Stimulated activated CD8-positive, alpha-beta memory T cell treated with anti-CD3 and anti-CD28 coated beads, Interleukin-7, amount 100 ng/mL, for 4 hours (primary cell): ENCODE data around the gene NACC2.
"Not testable (repeated sequence)": the region's sequence is repeated elsewhere in the genome, so short reads cannot be mapped to it uniquely, and the experiment has no call there.

ENCODE experiments used
- DNase-seq, 2 donors: peaks; one replicate each; pipeline ENCODE4 v3.0.0-alpha.2; 2020; ENCODE audit warnings: low read depth in 2 of 2

Gene NACC2

DNA sequence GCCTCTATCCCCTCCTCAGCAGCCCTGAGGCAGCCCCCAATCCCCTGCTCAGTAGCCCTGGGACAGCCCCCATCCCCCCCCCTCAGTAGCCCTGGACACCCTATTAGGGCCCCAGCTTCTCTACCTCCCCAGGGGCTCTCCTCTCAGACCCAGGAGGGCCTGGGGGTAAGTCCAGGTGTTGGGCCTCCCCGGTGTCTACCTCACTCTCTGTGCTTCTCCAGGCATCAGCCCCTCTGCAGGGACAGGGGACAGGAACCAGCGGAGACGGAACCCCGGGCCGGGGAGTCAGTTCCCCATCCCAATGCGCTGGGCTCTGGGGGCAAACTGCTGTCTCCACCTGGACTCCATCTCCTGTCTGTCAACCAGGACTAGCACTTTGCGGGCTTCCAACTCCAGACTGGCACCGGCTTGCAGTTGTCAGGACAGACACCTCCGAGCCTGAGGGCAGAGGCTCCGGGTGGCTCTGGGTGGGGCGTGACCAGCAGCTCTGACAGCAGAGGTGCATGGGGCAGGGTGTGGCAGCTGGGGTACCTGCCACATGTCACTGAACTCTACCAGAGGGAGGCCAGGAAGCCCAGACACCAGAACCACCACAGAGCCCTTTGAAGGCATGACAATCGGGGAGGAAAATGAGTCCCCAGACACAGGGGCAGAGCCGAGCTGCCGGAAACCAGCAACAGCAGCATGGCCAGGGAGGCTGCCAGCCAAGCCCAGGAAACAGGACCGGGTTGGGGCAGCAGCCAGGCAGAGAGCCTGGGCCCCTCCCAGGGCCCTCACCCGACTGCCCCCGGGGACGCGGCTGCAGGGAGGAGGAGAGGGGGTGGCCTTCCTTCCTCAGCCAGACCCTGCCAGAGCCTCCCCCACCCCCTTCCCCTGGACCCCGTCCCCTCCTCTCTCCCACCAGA lies 116.2 kb downstream of the NACC2 start:
- peak in 1 of 2 donors; percentile 23 for DNase-seq

- DNase-seq: no peak
Observed at GRCh38 chr9:135976944-135977343, 118.1 kb downstream of the NACC2 start.

- no peak for DNase-seq
Observed at GRCh38 chr9:135976531-135976930, 118.6 kb downstream of the NACC2 start.

- no peak for DNase-seq
Observed at GRCh38 chr9:135975834-135976233, 119.3 kb downstream of the NACC2 start.

DNA sequence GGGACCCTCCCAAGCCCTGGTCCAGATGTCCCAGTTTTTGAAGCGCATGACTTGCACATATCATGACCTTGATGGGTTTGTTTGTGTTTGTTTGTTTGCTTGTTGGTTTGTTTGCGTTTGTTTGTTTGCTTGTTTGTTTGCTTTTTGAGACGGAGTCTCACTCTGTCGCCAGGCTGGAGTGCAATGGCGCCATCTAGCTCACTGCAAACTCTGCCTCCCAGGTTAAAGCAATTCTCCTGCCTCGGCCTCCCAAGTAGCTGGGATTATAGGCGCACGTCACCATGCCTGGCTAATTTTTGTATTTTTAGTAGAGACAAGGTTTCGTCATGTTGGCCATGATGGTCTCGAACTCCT lies 120.9 kb downstream of the NACC2 start:
- DNase-seq: no peak

GRCh38 chr9:135973277-135974219 lies 121.5 kb downstream of the NACC2 start:
- DNase-seq: no peak

DNA sequence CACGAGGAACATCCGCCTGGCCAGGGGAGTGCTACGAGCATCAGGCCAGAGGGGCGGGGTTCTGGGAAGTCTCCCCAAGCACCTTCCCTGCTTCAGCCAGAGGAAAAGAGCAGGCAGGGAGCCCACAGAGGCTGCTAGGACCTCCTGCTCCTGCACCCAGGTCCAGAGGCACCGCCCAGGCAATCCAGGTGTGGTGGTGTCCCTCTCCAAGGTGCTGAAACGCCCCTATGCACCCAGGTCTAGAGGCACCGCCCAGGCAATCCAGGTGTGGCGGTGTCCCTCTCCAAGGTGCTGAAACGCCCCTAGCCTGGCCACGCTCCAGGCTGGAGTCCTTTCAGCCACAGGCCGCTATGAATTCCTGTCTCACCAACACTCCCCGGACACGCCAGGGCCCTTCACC lies 123.2 kb downstream of the NACC2 start:
- no peak for DNase-seq

GRCh38 chr9:135971111-135971766 lies 123.8 kb downstream of the NACC2 start:
- DNase-seq: no peak

GRCh38 chr9:135970128-135970815 lies 124.8 kb downstream of the NACC2 start:
- no peak for DNase-seq

DNA sequence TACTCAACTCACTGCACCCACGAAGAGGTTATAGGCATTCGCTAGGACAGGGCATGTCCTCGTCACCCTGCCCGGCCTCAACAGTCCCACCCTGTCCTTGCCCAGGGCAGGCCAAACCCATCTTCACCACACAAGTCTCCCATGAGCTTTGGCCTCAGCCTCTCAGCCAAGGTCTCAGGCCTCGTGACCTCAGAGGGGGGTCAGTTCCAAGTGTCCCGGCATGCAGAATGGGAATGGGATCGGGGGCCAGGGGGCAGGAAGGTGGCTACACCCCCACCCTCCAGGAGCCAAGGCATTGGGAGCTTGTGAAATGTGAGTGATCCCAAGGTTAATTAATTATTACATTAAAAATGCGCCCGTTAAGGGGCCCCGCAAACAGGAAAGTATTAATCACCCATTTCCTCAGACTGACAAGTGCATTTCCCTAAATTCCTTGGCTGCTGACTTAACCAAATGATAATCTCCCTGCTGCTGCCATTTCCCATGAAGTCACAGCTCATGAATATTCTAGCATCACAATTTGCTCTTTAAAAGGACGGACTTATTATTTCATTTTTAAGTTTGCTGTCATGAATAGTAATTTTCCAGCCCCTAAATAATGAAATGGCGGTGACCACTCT lies 125.9 kb downstream of the NACC2 start:
- DNase-seq: no peak

GRCh38 chr9:135968601-135969000 lies 126.5 kb downstream of the NACC2 start:
- DNase-seq: no peak

DNA sequence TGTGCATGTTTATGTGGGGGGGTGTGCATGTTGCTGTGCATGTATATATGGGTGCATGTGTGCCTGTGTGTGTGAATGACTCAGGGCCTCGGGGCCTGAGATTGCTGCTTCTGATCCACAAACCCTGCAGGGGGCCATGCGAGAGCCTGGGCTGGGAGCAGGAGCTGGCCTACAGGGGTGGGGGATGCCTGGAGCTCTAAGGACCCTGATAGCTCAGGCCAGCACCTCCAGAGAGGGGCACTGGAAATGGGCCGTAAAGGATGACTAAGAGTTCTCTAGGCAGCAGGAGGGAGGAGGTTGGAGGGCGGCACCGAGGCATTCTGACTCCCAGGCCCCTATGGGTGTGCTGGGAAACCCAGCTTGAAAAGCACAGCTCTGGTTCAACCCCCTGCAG lies 127.0 kb downstream of the NACC2 start:
- DNase-seq: no peak

GRCh38 chr9:135966916-135967260 lies 128.2 kb downstream of the NACC2 start:
- not testable (repeated sequence) for DNase-seq

- DNase-seq: no peak
Observed at GRCh38 chr9:135965124-135965756, 129.8 kb downstream of the NACC2 start.

DNA sequence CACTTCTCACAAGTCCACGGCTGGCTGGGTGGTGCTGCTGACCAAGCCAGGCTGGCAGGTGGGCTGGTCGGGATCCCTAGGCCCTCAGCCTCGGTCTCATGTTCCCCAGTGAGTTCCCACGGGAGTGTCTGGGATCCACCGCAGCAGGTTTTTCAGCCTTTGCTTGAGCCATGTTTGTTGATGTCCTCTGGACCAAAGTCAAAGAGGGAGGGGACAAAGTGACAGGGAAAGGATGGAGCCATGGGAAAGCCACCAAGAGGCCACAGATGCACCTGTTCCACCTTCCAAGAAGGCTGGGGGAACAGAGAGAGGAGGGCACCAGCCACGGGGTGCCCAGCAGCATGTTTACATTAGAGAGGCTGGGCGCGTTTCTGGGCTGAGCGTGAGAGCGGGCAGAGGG lies 131.2 kb downstream of the NACC2 start:
- no peak for DNase-seq

DNA sequence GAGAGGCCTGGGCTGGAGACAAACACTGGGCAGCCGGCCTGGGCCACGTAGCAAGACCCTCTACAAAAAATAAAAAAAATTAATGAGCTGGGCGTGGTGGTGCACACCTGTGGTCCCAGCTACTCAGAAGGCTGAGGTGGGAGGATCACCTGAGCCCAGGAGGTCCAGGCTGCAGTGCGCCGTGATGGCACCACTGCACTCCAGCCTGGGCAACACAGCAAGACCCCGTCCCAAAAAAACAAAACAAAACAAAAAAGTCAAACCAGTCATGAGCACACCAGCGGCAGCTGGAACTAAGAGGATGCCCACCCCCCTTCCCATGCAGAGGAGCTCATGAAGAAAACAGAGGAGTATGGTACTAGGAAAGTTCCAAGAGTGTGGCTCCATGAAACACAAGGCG lies 131.8 kb downstream of the NACC2 start:
- no peak for DNase-seq

DNA sequence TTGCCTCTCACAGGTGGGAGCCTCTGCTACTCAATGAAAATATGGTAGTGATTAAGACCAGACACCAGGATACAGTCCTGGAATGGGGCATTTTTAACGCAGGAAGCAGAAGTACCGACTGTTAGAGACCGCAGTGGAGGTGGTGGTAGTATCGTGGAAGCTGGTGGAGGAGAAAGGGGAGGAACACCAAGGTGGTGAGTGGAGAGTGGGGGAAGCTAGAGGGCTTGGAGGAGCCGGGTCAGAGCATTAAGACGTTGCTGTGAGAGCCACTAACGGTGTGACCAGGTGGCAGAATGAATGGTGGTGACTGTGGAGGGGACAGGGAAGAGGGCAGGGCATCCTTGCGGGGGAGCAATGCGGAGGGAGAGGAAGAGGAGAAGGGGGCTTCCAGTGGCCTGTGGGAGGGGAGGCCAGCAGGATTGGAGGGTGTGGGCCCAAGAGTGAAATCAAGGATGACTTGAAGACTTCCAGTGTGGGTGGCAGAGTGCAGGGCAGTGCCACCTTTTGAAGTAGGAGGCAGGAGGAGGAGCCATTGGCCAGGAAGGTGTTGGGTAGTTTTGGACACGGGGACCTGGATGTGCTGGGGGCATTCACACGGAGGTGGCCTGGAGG lies 132.3 kb downstream of the NACC2 start:
- DNase-seq: no peak

GRCh38 chr9:135961811-135962695 lies 133.0 kb downstream of the NACC2 start:
- no peak for DNase-seq

DNA sequence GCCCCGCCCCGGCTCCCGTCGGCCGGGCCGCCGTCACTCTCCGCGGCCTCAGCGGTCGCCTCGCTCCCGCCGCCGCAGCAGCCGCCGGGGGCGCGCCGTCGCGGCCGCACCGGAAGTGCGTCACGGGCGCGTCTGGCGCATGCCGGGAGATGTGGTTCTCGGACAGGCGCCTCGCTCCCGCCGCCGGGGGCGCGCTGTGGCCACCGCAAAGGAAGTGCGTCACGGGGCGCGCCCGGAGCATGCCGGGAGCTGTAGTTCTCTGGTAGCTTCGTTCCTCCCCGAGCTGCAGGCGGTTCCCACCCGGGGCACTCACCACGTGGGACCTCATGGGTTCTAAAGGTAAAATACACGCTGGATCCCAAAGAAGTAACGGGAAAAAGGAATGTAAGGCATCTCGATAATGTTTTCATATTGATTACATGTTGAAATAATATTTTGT lies 133.8 kb downstream of the NACC2 start, which contains the start of gene UBAC1:
TSS of gene UBAC1 (minus strand) at position 97 of the 439 bp plus-strand sequence. CDS start 211 bp downstream, outside the sequence.
- DNase-seq: peak; percentile 84 to 96
